ENCODE data around the gene PHF1.
"Not testable (repeated sequence)": the region's sequence is repeated elsewhere in the genome, so short reads cannot be mapped to it uniquely, and the experiment has no call there.

PHF1 gene

GRCh38 chr6:33391922-33392594 is 18.8 kb upstream of the PHF1 start:
- peak; percentile 31 for DNase-seq

- no peak for DNase-seq
Measured at GRCh38 chr6:33392595-33392948, 18.2 kb upstream of the PHF1 start.

GRCh38 chr6:33392979-33393378 is 17.8 kb upstream of the PHF1 start:
- no peak for DNase-seq

- DNase-seq, result no peak
Measured at GRCh38 chr6:33397541-33397940, 13.3 kb upstream of the PHF1 start.

GRCh38 chr6:33398601-33399000 is 12.2 kb upstream of the PHF1 start:
- DNase-seq, result not testable (repeated sequence)

- DNase-seq, result not testable (repeated sequence)
Measured at GRCh38 chr6:33399881-33400280, 10.9 kb upstream of the PHF1 start.

GRCh38 chr6:33404884-33405283 is 5.9 kb upstream of the PHF1 start:
- DNase-seq, result no peak

GRCh38 chr6:33405386-33405940 is 5.4 kb upstream of the PHF1 start:
- DNase-seq, result no peak

GRCh38 chr6:33406126-33406525 is 4.7 kb upstream of the PHF1 start:
- no peak for DNase-seq

GRCh38 chr6:33407132-33407718 is 3.6 kb upstream of the PHF1 start:
- peak; percentile 41 for DNase-seq

GRCh38 chr6:33410050-33410710 is 634 bp upstream of the PHF1 start:
- DNase-seq, result peak; percentile 98

- DNase-seq, result no peak
Measured at GRCh38 chr6:33411632-33412005, 805 bp downstream of the PHF1 start.

- DNase-seq, result no peak
Measured at GRCh38 chr6:33412140-33413009, 1.6 kb downstream of the PHF1 start.

- no peak for DNase-seq
Measured at GRCh38 chr6:33413241-33414120, 2.7 kb downstream of the PHF1 start.

- peak; percentile 30 for DNase-seq
Measured at GRCh38 chr6:33414592-33415271, 3.9 kb downstream of the PHF1 start.

- no peak for DNase-seq
Measured at GRCh38 chr6:33415831-33416230, 5.0 kb downstream of the PHF1 start.

GRCh38 chr6:33416386-33417127 is 5.7 kb downstream of the PHF1 start:
- no peak for DNase-seq

GRCh38 chr6:33417128-33417902 is 6.5 kb downstream of the PHF1 start:
- no peak for DNase-seq

- peak; percentile 99 for DNase-seq
Measured at GRCh38 chr6:33417903-33418689, 7.3 kb downstream of the PHF1 start, which contains the start of gene CUTA. Gene CUTA (minus strand): TSS chr6:33418107. CDS start chr6:33418000, 107 bp downstream.

Data from RPMI8226 (cell line).